Thyroid gland (tissue), 4 donors: ENCODE measurements around the gene TNFRSF11A.

ENCODE experiments used
- CTCF ChIP-seq, 6 experiments: fragments of 200-600 bp in 3 of 6; fragments of 450-650 bp in 3 of 6; sonication (generic) in 3 of 6; IDR thresholded peaks; one replicate each; pipeline ENCODE4 v1.5.1; 2016 to 2019; ENCODE audit warnings: antibody characterized with exemption in 6 of 6, mild to moderate bottlenecking in 2 of 6, inconsistent platforms in 1 of 6, moderate library complexity in 1 of 6
- POLR2A ChIP-seq, 2 donors: fragments of 450-650 bp; IDR thresholded peaks; one replicate each; pipeline ENCODE4 v1.6.1; 2017; ENCODE audit warnings: antibody characterized with exemption in 2 of 2, mild to moderate bottlenecking in 2 of 2, moderate library complexity in 1 of 2

DNA sequence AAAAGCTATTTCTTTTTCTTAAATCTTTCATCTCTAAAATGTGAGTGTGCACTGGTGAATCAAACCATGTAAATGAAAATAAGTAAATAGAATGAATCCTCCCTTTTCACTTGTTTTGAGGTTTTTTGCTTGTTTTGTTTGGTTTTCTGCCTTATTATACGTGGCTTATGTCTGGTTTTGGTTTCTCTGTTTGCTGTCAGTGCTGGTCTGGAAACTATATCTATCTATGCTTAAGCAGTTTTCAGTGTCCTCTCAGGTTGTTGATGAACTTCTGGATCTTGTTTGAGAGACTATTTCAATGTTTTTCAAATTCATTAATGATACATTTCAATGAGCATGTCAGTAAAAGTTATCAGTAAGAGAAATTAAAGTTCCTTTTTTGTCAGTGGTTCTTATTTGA lies 48.1 kb upstream of the TNFRSF11A start:
- TF ChIP-seq CTCF (IDR thresholded peaks at IDR 0.05) (no peak), POLR2A (IDR thresholded peaks at IDR 0.05) (no peak)
